GM19240 (cell line): Measurements from ENCODE around the gene HAO2.
A peak's percentile ranks its signal among the peaks of the same experiment; 100 is the strongest.
"Not testable (repeated sequence)": the region's sequence is repeated elsewhere in the genome, so short reads cannot be mapped to it uniquely, and the experiment has no call there.

Experiments used
- DNase-seq: peaks from one replicate; pipeline ENCODE4 v3.0.0; 2011; ENCODE audit warnings: low spot score; ENCODE audit not compliant: insufficient read length

HAO2 gene

DNA sequence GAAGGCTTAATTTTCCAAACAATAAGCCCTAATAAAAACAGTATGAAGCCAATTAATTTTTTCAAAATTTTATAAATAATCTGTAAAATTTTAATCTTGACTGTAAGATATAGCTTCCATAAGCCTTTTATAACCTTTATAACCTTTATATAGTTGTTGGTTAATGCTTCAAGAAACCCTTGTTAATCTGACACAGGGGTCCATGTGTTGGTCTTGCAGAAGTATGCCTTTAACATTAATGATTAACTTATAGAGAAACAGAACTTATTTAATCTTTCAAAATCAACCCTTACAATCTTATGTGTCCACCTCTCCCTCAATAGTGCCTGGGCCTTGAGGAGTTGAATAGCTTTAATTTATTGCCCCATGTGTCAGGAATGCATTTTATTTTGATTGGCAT, 23.2 kb upstream of the HAO2 start:
- no peak for DNase-seq

DNA sequence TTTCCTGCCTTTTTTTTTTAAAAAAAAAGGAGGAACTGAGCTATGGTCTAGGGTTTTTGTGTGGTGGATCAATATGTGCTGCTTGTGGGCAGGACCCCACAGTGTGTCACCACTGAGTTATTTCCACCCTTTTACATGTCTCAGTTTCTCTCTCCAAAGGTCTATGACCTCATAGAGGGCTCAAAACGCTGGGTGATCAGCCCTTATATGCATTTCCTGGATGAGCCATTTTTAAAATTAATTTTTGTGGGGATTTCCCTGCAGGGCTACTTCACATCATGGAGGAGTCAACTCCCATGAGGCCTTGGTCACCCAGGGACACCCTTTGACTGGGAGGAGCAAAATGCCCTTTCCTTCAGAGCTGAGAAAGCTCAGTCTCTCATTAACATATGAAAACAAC, 20.7 kb upstream of the HAO2 start:
- no peak for DNase-seq

DNA sequence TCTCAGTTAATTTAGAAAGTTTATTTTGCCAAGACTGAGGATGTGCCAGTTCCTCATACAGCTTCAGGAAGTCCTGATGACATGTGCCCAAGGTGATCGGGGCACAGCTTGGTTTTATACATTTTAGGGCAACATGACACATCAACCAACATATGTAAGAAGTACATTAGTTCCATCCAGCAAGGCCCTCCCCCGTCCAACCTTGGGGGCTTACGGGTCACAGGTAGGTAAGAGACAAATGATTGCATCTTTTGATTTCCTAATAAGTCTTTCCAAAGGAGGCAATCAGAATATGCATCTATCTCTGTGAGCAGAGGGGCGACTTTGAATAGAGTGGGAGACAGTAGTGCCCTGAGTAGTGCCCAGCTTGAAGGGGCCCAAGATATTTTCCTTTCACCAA, 19.6 kb upstream of the HAO2 start:
- no peak for DNase-seq

DNA sequence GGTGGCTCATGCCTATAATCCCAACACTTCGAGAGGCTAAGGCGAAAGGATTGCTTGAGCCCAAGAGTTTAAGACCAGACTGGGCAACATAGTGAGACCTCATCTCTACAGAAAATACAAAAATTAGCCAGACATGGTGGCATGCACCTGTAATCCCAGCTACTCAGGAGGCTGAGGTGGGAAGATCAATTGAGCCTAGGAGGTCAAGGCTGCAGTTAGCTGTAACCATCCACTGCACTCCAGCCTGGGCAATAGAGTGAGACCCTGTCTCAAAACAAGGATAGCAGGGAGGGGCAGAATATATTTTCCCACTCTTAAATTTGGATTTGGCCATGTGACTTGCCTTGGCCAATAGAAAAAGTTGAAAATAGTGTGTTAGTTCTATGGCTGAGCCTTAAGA, 17.7 kb upstream of the HAO2 start:
- not testable (repeated sequence) for DNase-seq

DNA sequence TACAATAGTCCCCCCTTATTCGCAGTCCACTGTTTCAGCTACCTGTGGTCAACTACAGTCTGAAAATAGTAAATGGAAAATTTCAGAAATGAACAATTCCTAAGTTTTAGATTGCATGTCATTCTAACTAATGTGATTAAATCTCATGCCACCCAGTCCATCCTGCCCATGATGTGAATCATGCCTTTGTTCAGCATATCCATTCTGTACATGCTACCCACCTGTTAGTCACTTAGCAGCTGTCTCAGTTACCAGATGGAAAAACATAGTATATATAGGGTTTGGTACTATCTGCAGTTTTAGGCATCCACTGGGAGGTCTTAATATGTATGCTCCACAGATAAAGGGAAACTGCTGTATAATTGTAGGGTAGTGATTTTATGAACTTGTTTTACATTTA, 16.6 kb upstream of the HAO2 start:
- no peak for DNase-seq

DNA sequence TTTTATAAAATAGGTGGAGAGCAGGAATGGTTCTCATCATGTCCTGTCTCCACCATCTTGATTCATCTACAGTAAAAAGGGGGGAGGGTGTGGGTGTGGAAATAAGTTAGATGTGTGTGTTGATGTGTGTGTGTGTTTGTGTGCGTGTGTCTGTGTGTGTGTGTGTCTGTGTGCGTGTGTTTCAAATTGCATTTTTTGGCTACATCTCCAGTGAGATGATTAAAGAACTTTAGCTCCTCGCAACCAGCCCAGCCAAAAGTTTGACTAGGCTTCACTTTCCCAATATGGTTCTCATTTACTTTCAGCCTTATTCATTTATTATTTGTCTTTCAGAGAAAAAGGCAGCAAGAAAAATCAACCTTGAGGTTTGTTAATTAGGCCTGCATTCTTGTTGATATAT, 14.7 kb upstream of the HAO2 start:
- DNase-seq, result no peak

DNA sequence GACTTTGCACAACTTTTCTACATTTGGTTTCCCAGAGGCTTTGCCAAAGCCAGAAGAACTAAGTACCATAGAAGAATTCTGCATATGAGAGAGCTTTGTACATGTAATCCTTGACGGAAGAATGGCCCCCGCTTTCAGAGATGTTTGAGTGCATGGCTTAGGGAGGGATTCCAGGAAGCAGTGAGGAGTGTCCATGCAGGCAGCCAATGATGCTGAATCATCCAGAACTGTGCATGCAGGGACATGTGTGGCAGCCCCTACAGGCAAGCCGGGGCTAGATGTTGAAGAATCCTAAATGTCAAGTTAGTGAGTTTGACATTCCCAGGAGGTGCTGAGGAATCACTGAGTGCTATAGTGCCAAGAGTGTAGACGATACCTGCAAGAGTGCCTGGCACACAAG, 9.9 kb upstream of the HAO2 start:
- no peak for DNase-seq

DNA sequence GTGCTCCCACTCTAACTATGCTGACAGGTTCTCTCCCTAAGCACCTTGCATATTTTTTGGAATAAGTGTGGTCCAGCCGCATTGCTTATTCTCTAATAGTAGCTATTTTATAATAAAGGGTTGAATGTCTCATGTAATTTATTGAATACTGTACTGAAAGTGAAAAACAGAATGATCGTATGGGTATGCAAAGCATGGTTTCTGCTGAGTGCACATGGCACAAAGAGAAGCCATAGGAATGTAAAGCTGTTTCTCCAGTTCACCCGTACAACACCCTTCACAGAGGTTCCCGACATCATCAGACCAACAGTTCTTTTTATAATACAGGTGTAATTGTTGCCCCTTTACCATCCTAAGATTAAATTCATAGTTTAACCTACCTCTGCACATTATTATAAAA, 8.9 kb upstream of the HAO2 start:
- no peak for DNase-seq

DNA sequence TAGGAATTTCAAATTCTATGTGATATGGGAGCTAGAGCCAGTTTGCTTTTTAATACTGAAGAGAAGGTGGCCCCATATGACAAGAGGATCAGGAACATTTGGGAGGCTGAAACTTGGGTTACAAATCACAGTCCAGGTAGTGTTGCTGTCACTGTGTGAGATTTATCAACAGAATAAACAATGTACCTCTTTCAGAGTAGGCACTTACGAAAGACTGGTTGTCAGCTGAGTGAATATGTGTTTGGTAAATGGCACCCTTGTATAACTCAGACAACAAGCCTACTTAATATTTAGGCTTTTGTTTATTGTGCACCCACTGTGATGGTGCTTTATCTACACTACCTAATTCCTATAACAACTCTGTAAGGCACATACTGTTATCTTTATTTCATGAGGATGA, 7.4 kb upstream of the HAO2 start:
- no peak for DNase-seq

DNA sequence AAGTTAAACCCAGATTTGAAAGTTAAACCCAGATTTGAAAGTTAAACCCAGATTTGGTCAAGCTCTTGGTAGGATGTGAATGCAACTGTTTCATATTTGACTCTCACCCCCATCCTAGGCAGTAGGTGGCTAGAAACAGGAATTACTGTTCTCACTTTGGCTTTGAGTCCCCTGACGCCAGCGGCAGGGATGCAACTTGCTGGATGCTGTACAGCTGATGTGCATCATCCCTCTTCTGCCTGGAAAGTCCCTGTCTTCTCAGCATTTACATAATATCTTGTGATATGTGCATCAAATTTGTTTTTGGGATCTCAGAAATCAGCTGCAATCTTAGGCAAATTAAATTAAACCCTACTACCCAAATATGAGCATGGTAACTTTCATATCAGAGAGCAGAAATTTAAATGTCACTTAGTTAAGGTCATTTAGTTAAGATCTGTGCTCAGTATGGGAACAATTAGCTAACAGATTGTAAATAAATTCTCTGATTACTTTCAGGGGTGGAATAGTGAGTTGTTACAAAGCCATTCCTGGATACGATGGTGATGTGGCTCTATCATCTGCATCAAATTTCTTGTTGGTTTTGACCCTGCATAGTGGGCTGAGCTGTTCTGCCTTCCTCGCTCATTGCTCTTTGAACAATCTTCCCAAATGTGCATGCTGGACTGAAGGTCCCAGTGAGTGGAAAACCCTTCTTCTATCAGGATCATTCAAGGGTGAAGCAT, 6.8 kb upstream of the HAO2 start:
- no peak for DNase-seq

DNA sequence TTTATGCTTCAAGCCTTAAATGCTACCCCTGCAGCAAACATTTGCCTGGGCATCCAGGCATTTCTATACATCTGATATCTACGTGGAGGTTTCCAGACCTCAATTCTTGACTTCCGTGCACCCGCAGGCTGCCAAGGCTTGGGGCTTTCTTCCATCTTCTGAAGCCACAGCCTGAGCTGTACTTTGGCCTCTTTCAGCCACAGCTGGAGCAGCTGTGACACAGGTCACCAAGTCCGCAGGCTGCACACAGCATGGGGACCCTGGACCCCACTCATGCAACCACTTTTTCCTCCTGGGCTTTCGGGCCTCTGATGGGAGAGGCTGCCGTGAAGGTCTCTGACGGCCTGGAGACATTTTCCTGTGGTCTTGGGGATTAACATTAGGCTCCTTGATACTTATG, 5.4 kb upstream of the HAO2 start:
- no peak for DNase-seq

DNA sequence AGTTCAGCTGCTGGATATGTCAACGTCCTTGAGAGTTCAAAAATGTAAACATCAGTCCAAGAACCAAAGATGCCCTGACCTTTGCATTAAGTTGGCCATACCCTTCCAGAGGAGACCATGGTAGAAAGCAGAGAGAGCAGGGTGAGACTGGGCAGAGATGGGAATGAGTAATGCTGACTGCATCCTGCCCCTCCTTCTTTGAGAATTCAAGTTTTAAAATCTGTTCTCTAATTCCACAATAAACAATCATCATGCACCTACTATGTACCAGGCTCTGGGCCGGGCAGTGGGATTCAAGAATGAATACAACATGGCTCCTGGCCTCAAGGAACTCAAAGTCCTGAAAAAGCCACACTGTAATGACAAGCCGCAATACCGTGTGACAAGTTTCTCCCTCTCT, 3.9 kb upstream of the HAO2 start:
- DNase-seq, result no peak

DNA sequence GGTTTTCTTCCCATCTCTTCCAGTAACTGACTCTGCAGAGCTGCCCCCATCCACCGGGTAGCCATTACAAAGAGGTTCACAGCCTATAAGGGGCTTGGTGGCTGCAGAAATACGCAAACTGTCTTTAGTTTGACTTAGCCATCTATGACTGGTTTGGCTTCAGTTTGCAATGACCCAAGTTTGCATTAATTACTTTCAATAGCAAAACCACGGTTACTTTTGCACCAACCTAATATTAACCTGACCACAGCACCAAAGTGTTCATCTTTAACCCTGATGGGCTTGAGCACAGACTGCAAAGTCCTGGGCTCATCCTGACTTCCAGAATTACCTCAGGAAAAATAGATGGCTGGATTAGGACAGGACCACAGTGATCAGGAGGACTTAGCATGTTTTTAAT, 2.2 kb upstream of the HAO2 start:
- DNase-seq, result no peak

DNA sequence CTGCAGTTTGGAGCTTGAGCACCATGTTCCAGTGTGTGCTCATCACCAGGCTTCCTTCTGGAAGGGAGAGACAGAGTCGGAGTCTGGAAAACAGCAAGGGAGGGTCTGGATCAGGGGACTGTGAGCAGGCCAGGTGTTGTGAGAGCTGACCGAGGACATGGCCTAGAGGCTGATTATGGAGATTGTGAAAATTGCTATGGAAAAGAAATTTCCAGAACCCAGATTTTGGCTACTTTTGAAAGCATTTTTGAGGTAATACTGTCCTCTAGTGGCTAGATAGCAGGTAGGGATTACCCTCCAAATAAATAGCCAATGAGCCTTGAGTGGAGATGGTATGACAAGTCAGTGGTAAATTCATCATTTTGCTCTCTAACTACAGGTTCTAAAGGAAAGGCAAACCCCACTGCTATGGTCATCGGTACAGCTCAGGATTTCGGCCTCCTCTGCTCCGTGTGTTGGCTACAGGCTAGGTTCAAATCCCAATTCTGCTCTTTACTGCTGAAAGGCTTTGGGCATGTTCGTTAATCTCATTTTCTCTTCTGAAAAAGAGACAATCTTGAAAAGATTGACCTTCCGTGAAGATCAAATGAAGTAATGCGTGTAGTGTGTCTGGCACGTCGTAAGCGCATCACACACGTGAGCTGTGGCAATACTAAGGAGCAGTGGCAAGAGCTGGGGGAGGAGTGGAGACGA, 1.0 kb upstream of the HAO2 start:
- no peak for DNase-seq

DNA sequence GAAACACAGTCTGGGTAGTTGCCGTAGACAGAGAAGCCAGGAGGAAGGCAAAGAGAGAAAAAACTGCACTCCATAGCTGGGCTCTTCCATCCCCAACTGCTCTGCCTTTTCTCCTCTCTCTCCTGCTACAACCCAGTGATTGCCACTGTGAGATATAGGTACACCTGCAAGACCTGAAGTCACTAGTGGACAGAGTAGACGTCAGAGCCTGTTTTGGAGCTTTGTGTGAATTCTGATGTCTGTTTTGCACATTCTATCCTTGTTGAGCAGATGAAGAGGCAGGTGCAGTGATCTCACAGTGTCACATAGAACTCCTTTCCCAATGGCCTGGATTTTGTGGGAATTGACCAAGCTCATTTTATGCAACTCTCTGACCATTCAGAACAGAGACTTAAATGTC, 2.2 kb downstream of the HAO2 start:
- DNase-seq, result no peak

DNA sequence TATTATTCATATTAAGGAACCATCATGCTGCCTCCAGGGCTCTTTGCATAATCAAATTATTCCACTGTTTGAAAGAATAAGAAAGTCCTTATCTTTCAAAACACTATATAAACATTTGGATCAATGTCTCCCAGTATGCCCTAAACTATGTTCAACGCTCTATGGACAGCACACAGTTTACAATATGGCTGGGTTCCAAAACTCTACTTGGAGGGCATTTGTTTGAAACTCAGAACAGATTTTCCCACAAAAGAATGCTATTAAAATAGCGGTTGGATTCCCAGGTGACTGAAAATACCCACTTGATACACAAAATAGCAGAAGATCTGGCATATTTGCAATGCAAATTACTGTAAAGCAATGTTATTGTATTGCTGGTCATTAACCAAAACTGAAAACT, 3.2 kb downstream of the HAO2 start:
- DNase-seq, result no peak

DNA sequence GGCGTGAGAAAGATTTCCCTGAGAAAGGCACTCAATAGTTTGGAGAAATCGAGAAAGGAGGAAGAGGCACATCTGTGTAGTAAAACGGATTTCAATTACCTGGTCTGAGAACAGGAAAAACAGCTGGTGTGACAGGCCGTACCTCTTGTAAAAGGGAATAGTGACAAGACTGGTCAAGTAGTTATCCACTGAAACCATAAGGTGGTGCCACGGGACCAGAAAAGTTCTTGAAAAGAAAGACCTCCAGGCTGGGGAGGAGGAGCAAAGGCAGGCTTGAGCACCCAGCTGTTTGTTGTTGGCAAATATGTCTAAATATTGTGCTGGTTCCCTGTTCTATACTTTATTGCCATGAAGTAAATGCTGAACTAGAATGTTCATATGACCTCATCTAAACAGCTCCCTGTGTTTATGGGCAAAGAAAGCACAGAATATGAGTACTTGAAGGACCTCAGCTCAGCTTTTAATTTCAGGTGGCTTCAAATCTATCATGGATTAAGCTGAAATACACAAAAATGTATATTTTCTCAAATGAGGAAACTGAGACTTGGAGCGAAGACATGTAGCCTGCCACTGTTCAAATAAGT, 4.0 kb downstream of the HAO2 start:
- peak; percentile 52 for DNase-seq

DNA sequence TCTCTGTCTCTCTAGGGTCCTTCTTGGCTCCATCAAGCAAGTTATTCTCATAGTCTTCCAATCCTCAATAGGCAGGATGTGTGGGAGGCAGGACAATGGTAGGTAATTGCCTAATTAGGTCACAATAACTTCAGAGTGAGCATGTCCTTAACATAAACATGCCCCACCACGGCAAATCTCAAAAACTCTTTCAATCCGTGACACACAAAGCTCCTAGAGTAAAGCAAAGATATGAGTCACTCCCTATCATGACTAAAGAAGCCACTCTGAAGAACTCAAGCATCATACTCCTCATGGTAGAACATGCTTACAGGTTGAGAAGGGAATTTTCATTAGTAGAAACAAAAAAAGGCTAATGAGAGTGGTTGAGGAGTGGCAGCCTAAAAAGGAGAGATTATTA, 4.9 kb downstream of the HAO2 start:
- DNase-seq, result no peak

DNA sequence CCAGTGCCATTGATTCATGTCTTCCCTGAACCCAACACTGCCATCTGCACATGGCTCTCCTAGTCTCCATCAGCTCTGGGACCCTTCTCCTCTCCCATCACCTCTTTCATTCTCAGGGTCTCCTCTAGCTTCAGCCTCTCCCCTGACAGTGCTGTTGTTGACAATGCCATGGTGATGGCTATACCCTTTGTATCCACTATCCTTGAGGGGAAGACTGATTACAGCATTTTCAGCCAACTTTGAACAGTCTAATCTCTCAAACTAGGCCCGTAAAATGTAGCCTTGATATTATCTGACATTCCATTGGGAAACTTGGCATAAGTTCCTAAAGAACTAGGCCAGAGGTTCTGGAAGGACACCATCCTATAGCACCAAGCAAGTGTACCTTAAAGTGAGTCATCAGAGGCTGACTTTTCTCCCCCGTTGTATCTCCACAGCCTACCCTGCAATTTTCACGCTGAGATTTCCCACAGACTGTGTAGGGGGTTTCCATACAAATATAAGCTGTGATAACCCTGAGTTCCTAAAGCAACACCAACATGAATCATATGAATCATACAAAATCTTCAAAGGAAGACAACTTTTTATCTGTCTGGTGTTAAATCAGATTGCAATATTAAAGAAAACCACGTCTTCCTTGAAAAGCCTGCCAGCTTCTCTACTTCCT, 5.8 kb downstream of the HAO2 start:
- no peak for DNase-seq

DNA sequence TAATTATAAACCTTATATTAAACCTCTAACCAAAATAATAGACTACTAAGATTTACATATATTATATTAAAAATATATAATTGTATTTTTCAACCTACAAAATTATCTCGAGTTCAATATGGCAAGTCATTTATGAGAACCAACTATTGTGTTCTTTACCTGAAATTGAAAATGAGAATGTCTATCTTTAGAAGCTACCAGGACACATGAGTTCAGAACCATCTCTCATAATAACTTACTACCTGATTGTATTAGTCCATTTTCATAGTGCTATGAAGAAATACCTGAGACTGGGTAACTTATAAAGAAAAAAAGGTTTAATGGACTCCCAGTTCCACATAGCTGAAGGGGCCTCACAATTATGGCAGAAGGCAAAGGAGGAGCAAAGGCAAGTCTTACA, 6.8 kb downstream of the HAO2 start:
- no peak for DNase-seq

DNA sequence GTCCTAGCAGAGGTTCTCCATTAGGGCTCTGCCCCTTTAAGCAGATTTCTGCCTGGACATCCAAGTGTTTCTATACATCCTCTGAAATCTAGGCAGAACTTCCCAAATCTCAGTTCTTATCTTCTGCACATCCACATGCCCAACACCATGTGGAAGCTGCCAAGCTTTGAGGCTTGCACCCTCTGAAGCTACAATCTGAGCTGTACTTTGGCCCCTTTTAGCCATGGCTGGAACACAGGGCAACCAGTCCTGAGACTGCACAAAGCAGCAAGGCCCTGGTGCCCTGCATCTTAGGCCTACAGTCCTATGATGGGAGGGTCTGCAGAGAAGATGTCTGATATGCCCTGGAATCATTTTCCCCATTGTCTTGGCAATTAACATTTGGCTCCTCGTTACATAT, 8.0 kb downstream of the HAO2 start:
- DNase-seq, result no peak

DNA sequence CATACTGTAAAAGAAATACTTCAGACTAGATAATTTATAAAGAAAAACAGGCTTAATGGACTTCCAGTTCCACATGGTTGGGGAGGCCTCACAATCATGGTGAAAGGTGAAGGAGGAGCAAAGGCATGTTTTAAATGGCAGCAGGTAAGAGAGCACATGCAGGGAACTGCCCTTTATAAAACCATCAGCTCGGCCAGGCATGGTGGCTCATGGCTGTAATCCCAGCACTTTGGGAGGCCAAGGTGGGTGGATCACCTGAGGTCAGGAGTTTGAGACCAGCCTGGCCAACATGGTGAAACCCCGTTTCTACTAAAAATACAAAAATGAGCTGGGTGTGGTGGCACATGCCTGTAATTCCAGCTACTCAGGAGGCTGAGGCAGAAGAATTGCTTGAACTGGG, 9.0 kb downstream of the HAO2 start:
- not testable (repeated sequence) for DNase-seq

DNA sequence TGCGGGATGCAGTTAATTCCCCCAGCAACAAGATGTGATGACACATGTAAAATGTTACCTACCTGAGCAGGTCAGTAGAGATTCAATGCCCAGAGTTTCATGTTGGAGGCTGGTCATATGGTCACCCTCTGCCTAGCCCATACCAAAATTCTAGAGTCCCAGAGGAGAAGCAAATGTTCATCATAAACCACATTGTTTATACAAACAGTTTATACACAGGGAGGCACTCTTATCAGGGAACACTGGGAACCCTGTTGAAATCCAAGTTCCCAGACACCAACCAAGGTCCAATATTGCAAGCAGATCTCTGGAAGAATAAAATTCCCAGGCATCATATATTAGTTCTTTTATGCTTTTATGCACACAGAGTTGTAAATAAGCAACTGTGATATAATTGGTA, 10.5 kb downstream of the HAO2 start:
- no peak for DNase-seq
